ENCODE results near the gene GIPR.
"Not testable (repeated sequence)": the region's sequence is repeated elsewhere in the genome, so short reads cannot be mapped to it uniquely, and the experiment has no call there.

GIPR gene

GRCh38 chr19:45676851-45677263 is 8.8 kb downstream of the GIPR start:
- TF ChIP-seq CTCF (IDR thresholded peaks at IDR 0.05; ENCODE audit: extremely low read depth, insufficient read depth, missing control alignments): no peak
- DNase-seq (ENCODE audit: low spot score): peak; percentile 56
- in situ Hi-C loops (cut with MboI; ENCODE audit: low pct_unique_long_range_greater_than_20kb, low sequenced_read_pairs, unreplicated experiment): no loop called here

GRCh38 chr19:45677351-45678230 is 9.6 kb downstream of the GIPR start:
- in situ Hi-C loops (cut with MboI; ENCODE audit: low pct_unique_long_range_greater_than_20kb, low sequenced_read_pairs, unreplicated experiment): no loop called here
- DNase-seq (ENCODE audit: low spot score): peak; percentile 93

GRCh38 chr19:45681391-45682015 is 13.5 kb downstream of the GIPR start:
- in situ Hi-C loops (cut with MboI; ENCODE audit: low pct_unique_long_range_greater_than_20kb, low sequenced_read_pairs, unreplicated experiment): no loop called here
- TF ChIP-seq CTCF (IDR thresholded peaks at IDR 0.05; ENCODE audit: extremely low read depth, insufficient read depth, missing control alignments): peak; percentile 94
- DNase-seq (ENCODE audit: low spot score): peak; percentile 90

More at GRCh38 chr19:45677351-45678230, 9.6 kb downstream of the GIPR start:
- TF ChIP-seq CTCF (IDR thresholded peaks at IDR 0.05; ENCODE audit: extremely low read depth, insufficient read depth, missing control alignments): no peak

GRCh38 chr19:45682117-45682516 is 14.1 kb downstream of the GIPR start:
- TF ChIP-seq CTCF (IDR thresholded peaks at IDR 0.05; ENCODE audit: extremely low read depth, insufficient read depth, missing control alignments): no peak
- in situ Hi-C loops (cut with MboI; ENCODE audit: low pct_unique_long_range_greater_than_20kb, low sequenced_read_pairs, unreplicated experiment): no loop called here
- DNase-seq (ENCODE audit: low spot score): no peak

GRCh38 chr19:45682908-45683307 is 14.9 kb downstream of the GIPR start:
- no peak for TF ChIP-seq CTCF (IDR thresholded peaks at IDR 0.05; ENCODE audit: extremely low read depth, insufficient read depth, missing control alignments)
- DNase-seq (ENCODE audit: low spot score): no peak
- in situ Hi-C loops (cut with MboI; ENCODE audit: low pct_unique_long_range_greater_than_20kb, low sequenced_read_pairs, unreplicated experiment): no loop called here

- in situ Hi-C loops (cut with MboI; ENCODE audit: low pct_unique_long_range_greater_than_20kb, low sequenced_read_pairs, unreplicated experiment); DNase-seq (ENCODE audit: low spot score): not testable (repeated sequence)
Measured at GRCh38 chr19:45685045-45685444, 17.0 kb downstream of the GIPR start.

- no peak for DNase-seq (ENCODE audit: low spot score)
- peak; percentile 15 for TF ChIP-seq CTCF (IDR thresholded peaks at IDR 0.05; ENCODE audit: extremely low read depth, insufficient read depth, missing control alignments)
- in situ Hi-C loops (cut with MboI; ENCODE audit: low pct_unique_long_range_greater_than_20kb, low sequenced_read_pairs, unreplicated experiment): no loop called here
Measured at GRCh38 chr19:45687599-45687998, 19.6 kb downstream of the GIPR start.
